NCI-H2196 (cell line): ENCODE data around the gene DHRS13.
"Not testable (repeated sequence)": the region's sequence is repeated elsewhere in the genome, so short reads cannot be mapped to it uniquely, and the experiment has no call there.

Experiments used
- DNase-seq: peaks from one replicate; lab custom pipeline; 2025; ENCODE audit not compliant: unreplicated experiment; lab: John Stamatoyannopoulos, UW

DHRS13 gene

DNA sequence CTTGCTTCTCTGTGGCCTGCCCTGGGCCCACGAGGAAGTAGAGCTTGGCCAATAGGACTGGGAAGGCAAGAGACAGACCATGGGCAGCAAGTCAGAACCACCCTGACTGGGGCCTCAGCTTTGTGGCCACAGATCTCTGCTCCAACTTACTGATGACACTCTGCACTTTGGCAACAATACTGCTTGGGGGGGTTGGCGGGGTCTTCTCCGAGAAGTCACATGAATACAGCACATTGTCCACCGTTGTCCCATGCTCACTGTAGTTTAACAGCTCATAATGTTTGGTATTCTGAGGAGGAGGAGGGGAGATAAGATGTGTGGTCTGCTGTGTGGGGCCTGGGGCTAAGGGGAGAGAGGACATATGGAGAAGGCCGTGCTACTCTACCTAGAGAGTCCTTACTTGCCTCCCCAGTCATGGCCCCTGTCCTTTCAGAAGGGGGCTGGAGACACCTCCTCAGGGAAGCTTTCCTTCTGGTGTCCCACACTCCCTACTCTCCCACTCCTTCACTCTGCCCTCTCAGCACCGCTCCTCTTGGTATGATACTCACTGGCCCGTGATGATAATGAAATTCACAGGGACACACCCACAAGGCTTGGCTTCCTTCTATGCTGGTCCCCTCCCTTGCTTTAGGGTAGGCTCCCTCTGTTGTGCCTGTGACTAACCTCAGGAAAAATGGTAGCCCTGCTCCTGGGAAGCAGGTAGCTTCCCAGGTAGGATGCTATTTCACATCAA, 4.0 kb upstream of the DHRS13 start:
- DNase-seq: no peak

DNA sequence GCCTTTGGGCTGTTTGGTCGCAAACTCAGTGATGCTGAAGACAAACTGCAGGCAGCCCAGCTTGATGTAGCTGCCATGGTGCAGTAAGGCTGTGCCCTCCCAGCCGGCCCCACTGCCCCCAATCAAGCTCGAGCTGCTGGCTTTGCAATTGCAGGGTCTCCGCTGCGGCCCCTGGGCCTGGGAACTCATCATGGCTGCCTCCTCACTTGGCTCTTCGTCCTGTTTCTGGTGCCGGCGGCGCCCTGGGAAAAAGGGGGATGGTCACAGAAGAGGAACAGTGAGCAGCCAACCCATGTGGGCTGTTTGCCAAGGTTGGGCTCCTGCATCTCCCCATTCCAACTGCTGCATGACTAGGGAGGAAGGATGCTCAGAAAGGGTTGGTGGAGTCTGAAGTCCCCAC, 3.4 kb upstream of the DHRS13 start:
- no peak for DNase-seq

DNA sequence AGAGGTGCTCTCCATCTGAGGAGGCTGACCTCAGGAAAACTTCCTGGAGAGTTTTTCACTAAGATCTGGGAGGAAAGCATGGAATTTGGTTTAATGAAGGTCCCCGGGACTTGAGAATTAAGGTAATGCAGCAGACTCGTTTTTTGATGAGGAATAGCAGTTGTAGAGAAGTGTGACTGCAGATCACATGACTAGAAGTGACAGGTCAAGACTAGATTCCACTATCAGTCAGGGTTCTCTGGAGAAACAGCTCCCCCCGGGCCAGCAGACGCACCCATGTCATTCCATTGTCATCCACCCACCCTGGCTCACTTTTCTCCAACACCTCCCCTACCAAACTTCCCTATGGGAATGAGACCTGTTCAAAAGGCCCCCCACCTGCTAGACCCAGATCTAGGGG, 1.9 kb upstream of the DHRS13 start:
- no peak for DNase-seq

DNA sequence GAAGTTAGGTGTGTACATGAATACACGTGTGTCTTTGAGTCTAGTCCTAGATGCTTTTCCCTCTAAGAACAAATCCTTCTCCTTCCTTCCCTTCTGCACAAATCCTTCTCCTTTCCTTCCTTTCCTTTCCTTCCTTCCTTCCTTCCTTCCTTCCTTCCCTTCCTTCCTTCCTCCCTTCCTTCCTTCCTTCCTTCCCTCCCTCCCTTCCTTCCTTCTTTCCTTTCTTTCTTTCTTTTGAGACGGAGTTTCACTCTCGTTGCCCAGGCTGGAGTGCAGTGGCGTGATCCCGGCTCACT, 615 bp upstream of the DHRS13 start:
- DNase-seq: not testable (repeated sequence)

DNA sequence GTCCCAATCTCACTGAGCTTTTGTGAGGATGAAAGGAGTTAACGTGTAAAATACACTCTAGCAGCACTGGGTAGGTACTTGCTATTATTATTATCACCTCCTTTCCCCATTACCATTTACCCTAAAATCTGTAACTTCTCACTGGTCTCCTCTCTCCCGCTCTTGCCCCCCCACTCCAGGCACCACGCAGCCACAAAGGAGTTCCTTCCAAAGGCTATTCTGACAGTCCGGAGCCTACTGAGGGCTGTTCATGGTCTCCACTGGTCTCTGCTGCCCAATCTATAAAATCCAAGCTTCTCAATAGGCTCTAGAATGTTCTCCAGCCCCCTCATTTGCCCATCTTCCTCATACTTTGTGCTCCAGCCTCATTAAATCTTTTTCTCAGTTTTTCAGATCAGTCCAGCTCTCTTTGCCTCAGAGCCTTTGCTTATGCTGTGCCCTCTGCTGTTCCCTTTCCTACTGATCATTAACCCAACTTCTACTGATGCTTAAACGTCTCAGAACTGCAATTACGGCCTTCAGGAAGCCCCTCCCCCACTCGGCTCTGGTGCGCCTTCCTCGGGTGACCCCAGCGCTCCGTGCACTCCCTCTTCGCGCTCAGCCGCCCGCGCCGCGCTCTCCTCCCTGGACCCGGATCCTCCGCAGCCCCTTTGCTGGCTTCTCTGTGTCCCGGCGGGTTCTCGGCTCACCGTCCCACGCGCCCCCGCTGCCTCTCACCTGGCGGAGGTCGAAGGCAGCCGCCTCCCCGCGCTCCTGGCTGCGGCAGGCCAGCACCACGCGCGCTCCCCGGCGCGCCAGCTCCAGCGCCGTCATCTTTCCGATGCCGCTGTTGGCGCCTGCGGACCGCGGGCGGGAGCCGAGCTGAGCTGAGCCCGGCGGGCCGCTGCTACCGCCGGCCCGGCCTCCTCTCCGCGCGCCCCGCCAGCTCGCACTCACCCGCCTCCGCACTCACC, 737 bp downstream of the DHRS13 start:
- peak; percentile 23 for DNase-seq

DNA sequence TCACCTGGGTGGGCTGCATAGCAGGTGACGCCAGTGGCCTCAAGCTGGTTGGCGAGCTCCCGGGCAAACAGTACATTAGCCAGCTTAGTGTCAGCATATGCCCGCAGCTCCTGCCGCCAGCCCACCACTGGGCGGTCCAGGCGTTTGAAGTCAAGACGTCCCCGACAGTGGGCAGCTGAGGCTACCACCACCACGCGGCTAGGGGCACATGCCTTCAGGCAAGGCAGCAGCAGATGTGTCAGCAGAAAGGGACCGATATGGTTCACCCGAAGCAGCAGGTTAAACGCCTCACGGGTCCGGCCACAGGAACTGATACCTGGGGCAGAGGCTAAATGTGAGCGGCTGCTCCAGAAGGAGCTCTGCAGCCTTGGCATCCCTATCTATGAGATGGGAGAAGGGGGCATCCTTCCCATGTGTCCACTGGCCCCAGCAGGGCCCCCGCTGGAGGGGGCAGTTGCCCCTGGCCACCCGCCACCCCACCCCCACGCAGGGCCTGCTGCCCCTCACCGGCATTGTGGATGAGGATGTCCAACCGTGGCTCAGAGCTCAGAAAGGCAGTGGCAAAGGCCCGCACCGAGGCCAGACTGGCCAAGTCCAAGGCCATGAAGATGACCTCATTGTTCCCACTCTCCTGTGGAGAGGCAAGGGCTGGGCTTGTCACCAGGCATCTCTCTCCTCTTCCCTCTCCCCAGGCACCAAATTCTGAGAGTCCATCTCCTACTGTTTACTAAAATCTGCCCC, 1.7 kb downstream of the DHRS13 start:
- no peak for DNase-seq

DNA sequence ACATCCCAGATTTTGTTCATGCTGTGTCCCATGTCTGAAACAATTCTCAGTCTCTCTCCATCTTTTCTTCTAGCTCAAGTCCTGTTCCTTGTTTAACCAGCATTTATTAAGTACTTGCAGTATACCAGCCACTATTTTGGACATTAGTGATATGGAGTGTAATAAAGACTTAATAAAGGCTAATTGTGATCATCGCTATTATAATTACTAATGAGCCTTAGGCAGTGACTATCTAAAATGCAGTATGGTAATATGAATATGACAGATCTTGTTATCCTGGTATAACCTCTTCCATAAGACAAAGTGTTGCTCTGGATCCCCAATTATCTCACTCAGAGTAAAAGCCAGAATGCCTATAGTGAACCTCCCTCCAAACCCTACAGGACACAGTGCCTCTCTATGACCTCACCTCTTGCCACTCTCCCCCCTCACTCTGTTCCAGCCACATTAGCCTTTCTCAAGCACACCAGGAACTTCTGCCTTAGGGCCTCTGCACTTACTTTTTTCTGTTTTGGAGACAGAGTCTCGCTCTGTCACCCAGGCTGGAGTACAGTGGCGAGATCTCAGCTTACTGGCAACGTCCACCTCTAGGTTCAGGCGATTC, 3.6 kb downstream of the DHRS13 start:
- no peak for DNase-seq

DNA sequence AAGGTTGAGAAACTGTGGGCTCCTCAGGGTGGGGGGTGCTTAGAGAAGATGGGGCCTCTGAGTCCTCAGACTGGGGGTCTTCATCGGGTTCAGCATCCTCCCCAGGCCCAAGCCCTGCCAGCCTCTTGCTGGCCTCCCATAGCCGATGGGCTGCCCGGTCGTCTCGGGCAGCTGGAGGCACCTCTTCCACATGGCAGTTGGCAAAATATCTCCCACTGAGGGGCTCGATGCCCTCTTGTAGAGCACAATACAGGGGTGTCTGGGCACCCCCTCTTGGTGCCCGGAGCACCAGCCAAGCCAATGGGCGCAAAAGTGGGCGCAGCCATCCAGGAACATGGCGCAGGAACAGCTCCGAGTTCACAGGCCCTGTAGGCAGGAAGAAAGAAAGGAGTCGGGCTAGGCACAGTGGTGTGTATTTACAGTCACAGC, 4.3 kb downstream of the DHRS13 start:
- DNase-seq: no peak

DNA sequence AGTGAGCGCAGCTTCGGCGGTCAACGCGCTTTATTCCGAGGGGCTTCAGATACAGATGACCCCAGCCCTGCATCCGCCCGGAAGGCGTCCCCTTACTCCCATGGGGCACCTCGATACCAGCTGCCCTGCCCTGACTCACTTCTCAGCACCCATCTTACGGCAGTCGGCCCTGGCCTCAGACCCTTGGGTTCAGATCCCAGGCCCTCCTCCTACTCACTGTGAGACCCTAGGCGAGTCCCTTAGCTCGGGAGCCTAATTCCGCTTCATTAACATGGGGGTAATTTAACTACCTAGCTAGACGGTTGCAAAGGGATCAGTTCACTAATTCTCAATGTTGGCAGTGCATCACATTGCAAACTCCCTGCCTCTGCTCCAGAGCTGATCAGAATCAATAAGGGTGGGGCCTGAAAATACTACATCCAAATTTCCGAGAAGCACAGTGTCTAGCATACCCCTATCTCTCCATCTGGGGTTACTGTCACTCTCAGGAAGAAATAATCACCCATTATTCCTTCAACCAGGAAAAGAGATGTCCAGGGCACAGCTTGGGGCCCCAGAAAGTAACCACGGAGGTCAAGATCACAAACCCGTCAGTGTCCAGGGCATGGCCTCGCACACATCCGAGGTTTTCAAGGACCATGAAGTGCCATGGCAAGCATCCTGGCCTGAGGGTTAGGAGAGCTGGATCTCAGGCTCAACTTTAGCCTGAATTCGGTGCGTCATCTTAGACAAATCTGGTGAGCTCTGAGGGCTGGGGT, 4.9 kb downstream of the DHRS13 start:
- DNase-seq: no peak

DNA sequence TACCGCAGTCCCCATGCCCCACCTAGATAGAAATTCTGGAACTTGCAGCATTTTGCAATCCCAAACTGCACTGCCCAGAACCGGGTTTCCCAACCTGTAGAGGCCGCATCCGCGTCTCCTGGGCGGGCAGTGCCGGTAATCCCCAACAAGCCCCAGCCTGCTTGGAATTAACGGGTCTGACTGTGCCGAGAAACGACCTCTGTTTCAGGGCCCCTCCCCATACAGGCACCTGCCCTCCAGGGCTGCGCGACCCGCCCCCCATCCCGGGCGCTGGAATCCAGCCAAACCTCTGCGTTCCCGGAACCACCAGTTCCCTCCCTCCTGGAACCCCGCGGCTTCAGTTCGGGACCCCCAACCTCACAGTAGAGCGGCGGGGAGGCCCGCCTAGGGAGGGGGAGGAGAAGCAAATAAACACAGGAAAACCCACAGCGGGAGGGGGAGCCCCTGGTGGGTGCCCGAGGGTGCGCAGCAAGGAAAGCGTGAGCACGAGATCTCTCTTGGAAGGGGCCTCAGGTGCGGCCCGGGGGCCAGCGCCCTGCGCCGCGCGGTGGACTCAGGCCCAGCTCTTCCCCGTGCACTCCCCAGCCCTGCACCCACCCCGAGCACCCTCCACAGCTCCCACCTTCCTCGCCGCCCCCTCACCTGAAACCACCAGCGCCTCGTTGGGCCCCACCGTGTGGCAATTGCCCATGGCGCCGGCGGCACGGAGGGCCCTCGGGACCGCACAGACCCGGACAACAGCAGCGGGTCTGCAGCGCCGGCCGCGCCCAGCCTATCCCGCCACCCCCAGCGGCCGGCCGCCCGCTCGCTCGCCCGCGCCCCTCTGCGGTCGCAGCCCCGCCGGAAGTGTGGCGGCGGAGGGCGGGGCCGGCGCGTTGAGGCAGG, 5.8 kb downstream of the DHRS13 start, which contains the start of gene FLOT2:
Gene FLOT2 (minus strand): TSS at position 850 of the 885 bp plus-strand sequence. CDS start 159 bp downstream, at position 691.
- DNase-seq: peak; percentile 42

DNA sequence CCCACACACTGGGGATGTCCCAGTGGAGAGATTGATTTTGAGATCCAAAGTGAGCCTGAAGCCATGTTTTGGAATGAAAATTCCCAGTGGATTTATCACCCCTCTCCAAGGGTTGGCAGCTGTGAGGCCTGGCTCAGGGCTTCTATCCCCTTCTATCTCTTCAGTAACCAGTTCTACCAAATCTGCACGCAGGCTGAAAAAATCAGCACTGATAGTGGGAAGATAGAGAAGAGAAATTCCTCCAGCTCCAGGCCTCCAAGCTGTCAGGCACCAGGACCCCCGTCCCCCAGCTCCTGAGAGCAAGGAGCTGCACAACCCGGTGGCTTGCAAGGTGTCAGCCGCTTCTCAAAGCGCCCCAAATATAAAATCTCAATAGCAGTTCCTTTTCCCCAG, 6.4 kb downstream of the DHRS13 start:
- no peak for DNase-seq

DNA sequence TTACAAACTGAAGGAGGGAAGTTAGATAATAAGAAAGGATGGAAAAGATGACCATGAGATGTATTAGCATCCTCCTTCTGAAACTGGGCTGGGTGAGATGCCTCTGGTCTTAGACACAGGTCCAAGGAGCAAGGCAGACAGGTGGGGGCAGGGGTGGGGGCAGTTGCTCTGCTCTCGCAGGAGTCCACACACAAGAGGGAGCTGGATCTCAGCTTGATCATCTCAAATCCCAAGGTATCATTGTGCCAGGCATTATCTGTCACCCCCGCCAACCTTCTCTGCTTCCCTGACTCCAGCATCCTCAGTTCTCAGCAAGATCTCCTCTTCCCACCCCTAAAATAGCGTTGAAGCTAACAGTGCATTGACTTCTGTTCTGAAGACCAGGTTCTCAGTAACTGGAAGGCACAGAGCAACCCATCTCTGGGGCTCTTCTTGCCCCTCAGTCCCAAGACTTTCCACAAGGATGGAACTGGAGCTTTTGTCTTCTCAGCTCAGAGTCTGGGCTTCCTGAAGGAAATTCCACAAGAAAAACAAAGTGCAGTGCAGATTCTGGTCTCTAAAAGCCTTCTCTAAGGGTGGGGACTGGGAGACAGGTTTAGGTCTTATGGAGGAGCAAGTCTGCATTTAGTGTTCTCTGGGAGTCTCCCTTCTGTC, 7.0 kb downstream of the DHRS13 start:
- peak; percentile 8 for DNase-seq

DNA sequence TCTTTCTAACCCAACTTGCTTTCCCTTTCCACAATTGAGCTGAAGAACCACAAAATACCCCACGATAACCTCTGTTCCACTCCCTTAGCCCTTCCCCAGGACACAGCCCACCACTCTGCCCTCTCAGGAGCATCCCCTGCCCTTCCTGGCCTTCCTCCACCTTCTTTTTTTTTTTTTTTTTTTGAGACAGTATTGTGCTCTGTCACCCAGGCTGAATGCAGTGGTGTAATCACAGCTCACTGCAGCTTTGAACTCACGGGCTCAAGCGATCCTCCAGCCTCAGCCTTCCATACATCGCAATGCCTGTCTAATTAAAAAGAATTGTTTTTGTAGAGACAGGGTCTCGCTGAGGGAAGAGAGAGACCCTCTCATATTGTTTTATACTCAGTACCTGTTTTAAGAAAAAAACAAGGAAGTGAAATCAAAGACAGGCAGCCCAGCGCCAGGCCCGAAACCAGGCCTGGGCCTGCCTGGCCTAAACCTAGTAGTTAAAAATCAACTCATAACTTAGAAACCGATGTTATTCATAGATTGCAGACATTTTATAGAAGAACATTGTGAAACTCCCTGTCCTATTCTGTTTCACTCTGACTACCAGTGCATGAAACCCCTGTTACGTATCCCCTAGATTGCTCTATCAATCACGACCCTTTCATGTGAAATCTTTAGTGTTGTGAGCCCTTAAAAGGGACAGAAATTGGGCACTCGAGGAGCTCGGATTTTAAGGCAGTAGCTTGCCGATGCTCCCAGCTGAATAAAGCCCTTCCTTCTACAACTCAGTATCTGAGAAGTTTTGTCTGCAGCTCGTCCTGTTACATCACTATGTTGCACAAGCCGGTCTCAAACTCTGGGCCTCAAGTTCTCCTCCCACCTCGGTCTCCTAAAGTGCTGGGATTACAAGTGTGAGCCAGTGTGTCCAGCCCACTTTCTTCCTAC, 9.4 kb downstream of the DHRS13 start:
- DNase-seq: not testable (repeated sequence)

DNA sequence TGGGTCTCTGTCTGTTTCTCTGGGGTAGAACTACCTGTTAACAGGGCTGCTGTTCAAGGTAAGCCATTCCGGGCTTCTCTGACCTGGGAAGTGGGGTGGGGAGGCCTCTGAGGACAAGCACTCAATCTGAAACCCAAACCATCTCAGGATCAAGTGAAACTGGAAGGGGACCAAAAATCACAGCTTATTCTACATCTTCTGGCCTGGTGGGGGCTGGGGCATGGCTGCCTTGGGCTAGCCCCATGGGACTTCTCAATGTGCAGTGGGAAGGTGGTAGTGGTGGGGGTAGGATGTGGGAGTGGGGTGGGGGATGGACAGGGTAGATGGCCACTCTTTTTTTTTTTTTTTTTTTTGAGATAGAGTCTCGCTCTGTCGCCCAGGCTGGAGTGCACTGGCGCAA, 10.9 kb downstream of the DHRS13 start:
- no peak for DNase-seq

DNA sequence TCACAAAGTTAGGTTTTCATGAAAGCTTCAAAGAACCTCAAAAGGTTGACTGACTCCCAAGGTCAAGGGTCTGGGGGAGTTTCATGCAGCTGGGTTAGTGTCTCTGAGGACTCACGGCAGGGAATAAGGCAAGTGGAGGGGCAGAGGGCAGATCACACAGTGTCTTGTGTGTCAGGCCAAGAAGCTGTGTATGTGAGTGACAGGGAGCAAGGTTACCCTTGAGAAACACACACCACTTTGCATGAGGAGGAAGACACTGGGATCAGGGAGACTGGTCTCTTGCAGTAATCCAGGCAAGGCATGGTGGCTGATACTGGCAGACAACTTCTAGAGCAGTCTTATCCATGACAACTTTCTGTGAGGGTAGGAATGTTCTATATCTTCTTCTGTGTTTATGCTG, 11.7 kb downstream of the DHRS13 start:
- no peak for DNase-seq

DNA sequence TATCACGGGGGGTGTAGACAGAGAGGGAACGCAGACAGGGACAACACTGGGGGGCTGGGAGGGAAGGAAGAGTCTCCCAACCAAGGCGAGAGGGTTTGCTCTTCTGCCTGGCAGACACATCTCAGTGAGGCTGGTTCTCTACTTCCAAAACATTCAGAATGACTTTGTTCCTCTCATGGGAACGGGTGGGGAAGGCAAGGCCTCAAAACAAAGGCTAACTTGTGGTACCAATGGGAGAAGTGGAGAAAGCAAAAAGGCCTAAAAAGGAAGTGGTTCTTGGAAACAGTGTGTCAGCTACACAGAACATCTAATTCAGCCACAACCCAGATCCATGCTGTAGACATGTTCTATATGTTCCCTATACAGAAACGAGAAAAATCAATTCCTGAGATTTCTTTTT, 12.9 kb downstream of the DHRS13 start:
- DNase-seq: no peak

DNA sequence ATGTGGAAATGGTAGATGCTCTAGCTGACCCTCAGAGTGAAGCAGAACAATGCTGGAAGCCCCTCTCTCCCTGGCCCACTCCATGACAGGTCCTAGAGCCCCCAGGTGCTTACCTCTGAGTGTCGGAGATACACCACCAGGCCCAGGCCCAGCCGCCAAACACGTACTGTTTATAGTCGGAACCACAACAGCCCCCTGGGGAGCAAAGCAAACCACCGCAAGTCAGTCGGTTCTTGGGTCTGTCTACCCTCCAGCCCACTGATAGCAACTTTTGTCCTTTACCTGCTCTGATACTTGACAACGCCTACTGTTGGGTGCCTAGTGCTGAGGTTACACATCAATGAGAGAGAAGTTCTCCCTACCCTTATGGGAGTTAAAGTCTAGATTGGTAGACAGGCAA, 14.0 kb downstream of the DHRS13 start:
- DNase-seq: no peak
